Measurements from ENCODE around the gene CEP128. TPM values are rescaled to one million over a fixed set of nuclear protein-coding genes. Genes with fewer than 3 reads are reported as not detected.

CEP128 gene
- total RNA-seq, 1 donor, result 5.4 TPM

GRCh38 chr14:80572666-80573065, 368.9 kb downstream of the CEP128 start:
- Histone ChIP-seq H3K36me3 (ENCODE audit: insufficient read depth, low read length) (no peaks in the 10 kb centered on the region), H3K4me1 (ENCODE audit: insufficient read depth, low read length) (no peaks in the 10 kb centered on the region), H3K9me3 (ENCODE audit: low read depth, low read length) (no peaks in the 10 kb centered on the region), H3K27ac (ENCODE audit: low read depth, low read length) (no peak overlapping the region), H2AFZ (ENCODE audit: low read length) (no peak overlapping the region), H3K27me3 (ENCODE audit: insufficient read depth, low read length) (no peaks in the 10 kb centered on the region), H3K4me2 (ENCODE audit: insufficient read depth, low read length) (no peak overlapping the region), H3K4me3 (ENCODE audit: insufficient read depth, low read length) (no peak overlapping the region), H4K20me1 (ENCODE audit: insufficient read depth, low read length) (no peaks in the 10 kb centered on the region), H3K79me2 (ENCODE audit: insufficient read depth, low read length) (no peaks in the 10 kb centered on the region)
- DNase-seq (ENCODE audit: insufficient read length, low spot score, missing footprints), result no peak
- TF ChIP-seq CTCF (IDR thresholded peaks at IDR 0.05; ENCODE audit: extremely low read depth, low read depth, low read length), result no peak

GRCh38 chr14:80570930-80571298, 370.6 kb downstream of the CEP128 start:
- no peaks in the 10 kb centered on the region for H3K9me3 ChIP-seq (ENCODE audit: low read depth, low read length)
- H3K79me2 ChIP-seq (ENCODE audit: insufficient read depth, low read length), result no peaks in the 10 kb centered on the region
- no peak overlapping the region for H3K4me3 ChIP-seq (ENCODE audit: insufficient read depth, low read length)
- no peak overlapping the region for H3K4me2 ChIP-seq (ENCODE audit: insufficient read depth, low read length)
- no peaks in the 10 kb centered on the region for H3K27me3 ChIP-seq (ENCODE audit: insufficient read depth, low read length)
- no peak overlapping the region for H2AFZ ChIP-seq (ENCODE audit: low read length)
- no peaks in the 10 kb centered on the region for H4K20me1 ChIP-seq (ENCODE audit: insufficient read depth, low read length)
- H3K4me1 ChIP-seq (ENCODE audit: insufficient read depth, low read length), result no peaks in the 10 kb centered on the region
- no peak overlapping the region for H3K27ac ChIP-seq (ENCODE audit: low read depth, low read length)
- no peaks in the 10 kb centered on the region for H3K36me3 ChIP-seq (ENCODE audit: insufficient read depth, low read length)
- no peak for DNase-seq (ENCODE audit: insufficient read length, low spot score, missing footprints)
- TF ChIP-seq CTCF (IDR thresholded peaks at IDR 0.05; ENCODE audit: extremely low read depth, low read depth, low read length), result no peak

GRCh38 chr14:80567905-80568536, 373.5 kb downstream of the CEP128 start:
- TF ChIP-seq CTCF (IDR thresholded peaks at IDR 0.05; ENCODE audit: extremely low read depth, low read depth, low read length), result no peak
- Histone ChIP-seq H2AFZ (ENCODE audit: low read length) (no peak overlapping the region), H3K4me3 (ENCODE audit: insufficient read depth, low read length) (no peak overlapping the region), H3K4me2 (ENCODE audit: insufficient read depth, low read length) (peak overlapping the region; percentile 4), H3K9me3 (ENCODE audit: low read depth, low read length) (no peaks in the 10 kb centered on the region), H3K79me2 (ENCODE audit: insufficient read depth, low read length) (no peaks in the 10 kb centered on the region), H3K27me3 (ENCODE audit: insufficient read depth, low read length) (no peaks in the 10 kb centered on the region), H3K4me1 (ENCODE audit: insufficient read depth, low read length) (no peaks in the 10 kb centered on the region), H3K27ac (ENCODE audit: low read depth, low read length) (no peak overlapping the region), H4K20me1 (ENCODE audit: insufficient read depth, low read length) (no peaks in the 10 kb centered on the region), H3K36me3 (ENCODE audit: insufficient read depth, low read length) (no peaks in the 10 kb centered on the region)
- DNase-seq (ENCODE audit: insufficient read length, low spot score, missing footprints), result no peak

GRCh38 chr14:80565001-80565400, 376.5 kb downstream of the CEP128 start:
- Histone ChIP-seq H3K4me3 (ENCODE audit: insufficient read depth, low read length) (no peak overlapping the region), H3K4me2 (ENCODE audit: insufficient read depth, low read length) (no peak overlapping the region), H3K4me1 (ENCODE audit: insufficient read depth, low read length) (no peaks in the 10 kb centered on the region), H4K20me1 (ENCODE audit: insufficient read depth, low read length) (no peaks in the 10 kb centered on the region), H3K27ac (ENCODE audit: low read depth, low read length) (no peak overlapping the region), H2AFZ (ENCODE audit: low read length) (no peak overlapping the region), H3K36me3 (ENCODE audit: insufficient read depth, low read length) (no peaks in the 10 kb centered on the region), H3K9me3 (ENCODE audit: low read depth, low read length) (no peaks in the 10 kb centered on the region), H3K27me3 (ENCODE audit: insufficient read depth, low read length) (no peaks in the 10 kb centered on the region), H3K79me2 (ENCODE audit: insufficient read depth, low read length) (no peaks in the 10 kb centered on the region)
- no peak for DNase-seq (ENCODE audit: insufficient read length, low spot score, missing footprints)
- no peak for TF ChIP-seq CTCF (IDR thresholded peaks at IDR 0.05; ENCODE audit: extremely low read depth, low read depth, low read length)
